CD4-positive, alpha-beta T cell (primary cell): ENCODE measurements around the gene GRM5. TPM values are rescaled to one million over a fixed set of nuclear protein-coding genes. Genes with fewer than 3 reads are reported as not detected.

Source experiments
- ATAC-seq: fragments of 200-7000 bp; cut with Tn5 transposase; one replicate; pipeline ENCODE4 v1.10.0; 2022; ENCODE audit warnings: mild to moderate bottlenecking; ENCODE audit not compliant: poor library complexity
- CTCF ChIA-PET: fragments of 350-600 bp; sonication (Branson Sonifier 250); formaldehyde crosslinking; loops from one replicate; lab custom pipeline; 2021; ENCODE audit warnings: antibody characterized with exemption, inconsistent platforms; lab: Charles Lee
- POLR2A ChIA-PET: fragments of 350-600 bp; sonication (Branson Sonifier 250); formaldehyde crosslinking; loops from one replicate; lab custom pipeline; 2021; ENCODE audit warnings: antibody characterized with exemption, inconsistent platforms; lab: Charles Lee
- DNase-seq, 14 experiments: peaks; one replicate each; pipeline ENCODE4 v3.0.0-alpha.2; 2013 to 2020; ENCODE audit warnings: mixed read lengths in 2 of 14
- H3K27ac ChIP-seq, 2 donors: one replicate each; pipeline versions ENCODE4 v1.5.1 to v1.7.0; 2013; ENCODE audit warnings: low read length in 2 of 2, low read depth in 1 of 2, mild to moderate bottlenecking in 1 of 2
- H3K27me3 ChIP-seq, 2 experiments: 1 replicate in 1 of 2; 2 replicates in 1 of 2; pipeline versions ENCODE4 v1.6.1 to v1.7.0; 2013; ENCODE audit warnings: low read length in 2 of 2, control low read depth in 1 of 2, mild to moderate bottlenecking in 1 of 2, moderate library complexity in 1 of 2; ENCODE audit not compliant: insufficient read depth in 2 of 2, control insufficient read depth in 1 of 2
- H3K36me3 ChIP-seq: one replicate; pipeline ENCODE4 v1.6.1; 2013; ENCODE audit warnings: low read length, control low read depth; ENCODE audit not compliant: insufficient read depth
- H3K4me1 ChIP-seq: one replicate; pipeline ENCODE4 v1.6.1; 2013; ENCODE audit warnings: low read length, control low read depth; ENCODE audit not compliant: insufficient read depth
- H3K4me3 ChIP-seq: one replicate; pipeline ENCODE4 v1.5.1; 2013; ENCODE audit warnings: mild to moderate bottlenecking, low read length, moderate library complexity
- H3K9me3 ChIP-seq, 2 experiments: 1 replicate in 1 of 2; 2 replicates in 1 of 2; pipeline versions ENCODE4 v1.6.1 to v1.7.0; 2013; ENCODE audit warnings: low read length in 2 of 2, mild to moderate bottlenecking in 2 of 2, control low read depth in 1 of 2, moderate library complexity in 1 of 2; ENCODE audit not compliant: control insufficient read depth in 1 of 2, insufficient read depth in 1 of 2
- H3K27ac Mint-ChIP-seq: one replicate; pipeline ENCODE4 v1.8.0; 2020; ENCODE audit warnings: mixed read lengths
- H3K27me3 Mint-ChIP-seq: one replicate; pipeline ENCODE4 v1.8.0; 2021; ENCODE audit warnings: mixed read lengths
- H3K36me3 Mint-ChIP-seq: one replicate; pipeline ENCODE4 v1.8.0; 2021; ENCODE audit warnings: low read depth, mixed read lengths
- H3K4me1 Mint-ChIP-seq: one replicate; pipeline ENCODE4 v1.8.0; 2021; ENCODE audit warnings: low read depth, mixed read lengths
- H3K4me3 Mint-ChIP-seq: one replicate; pipeline ENCODE4 v1.8.0; 2020; ENCODE audit warnings: mild to moderate bottlenecking, mixed read lengths
- H3K9me3 Mint-ChIP-seq: one replicate; pipeline ENCODE4 v1.8.0; 2020; ENCODE audit warnings: mixed read lengths
- CTCF ChIP-seq: fragments of 200-600 bp; IDR thresholded peaks from one replicate; pipeline ENCODE4 v1.8.0; 2022; ENCODE audit warnings: antibody characterized with exemption, mild to moderate bottlenecking
- intact Hi-C, 2 experiments: fragments of 100-400 bp; cut with DNase I in 1 of 2; cut with micrococcal nuclease in 1 of 2; formaldehyde crosslinking; loops; one replicate each; pipeline versions ENCODE4 v1.15.1 to v1.9.0; 2023 to 2025; cut with DNase I, micrococcal nuclease
- total RNA-seq, 174 experiments: library from RNA in 2 of 174; stranded (reverse) in 2 of 174; gene quantifications; one replicate each; pipeline ENCODE4 v1.2.3 and lab custom pipeline; 2021 to 2026

Gene GRM5
- total RNA-seq, 2 experiments from 2014 or later = not detected

- Mint-ChIP-seq H3K27ac (no peak overlapping the region), H3K4me3 (no peak overlapping the region), H3K27me3 (no peaks in the 10 kb centered on the region), H3K36me3 (no peaks in the 10 kb centered on the region), H3K9me3 (peaks cover 3% of the 10 kb centered on the region), H3K4me1 (no peaks in the 10 kb centered on the region)
- H3K9me3 ChIP-seq = no peaks in the 10 kb centered on the region
- intact Hi-C loops = no loop called here
- ATAC-seq = no peak
- ChIA-PET POLR2A (no interaction called here), CTCF (no interaction called here)
- no peak for DNase-seq
- no peak for TF ChIP-seq CTCF
- H3K4me3 ChIP-seq = no peak overlapping the region
- no peaks in the 10 kb centered on the region for H3K36me3 ChIP-seq
- H3K4me1 ChIP-seq = no peaks in the 10 kb centered on the region
- no peak overlapping the region for H3K27ac ChIP-seq
- H3K27me3 ChIP-seq = no peaks in the 10 kb centered on the region
Observed at GRCh38 chr11:88491674-88492073, 574.1 kb downstream of the GRM5 start.

- H3K9me3 Mint-ChIP-seq = peaks cover 3% of the 10 kb centered on the region
- H3K27me3 Mint-ChIP-seq = no peaks in the 10 kb centered on the region
Observed at GRCh38 chr11:88489030-88489429, 576.8 kb downstream of the GRM5 start.

GRCh38 chr11:88487646-88488045 is 578.1 kb downstream of the GRM5 start:
- Mint-ChIP-seq H3K27me3 (no peaks in the 10 kb centered on the region), H3K27ac (no peak overlapping the region), H3K4me1 (peaks cover 4% of the 10 kb centered on the region), H3K9me3 (peaks cover 3% of the 10 kb centered on the region), H3K4me3 (no peak overlapping the region), H3K36me3 (no peaks in the 10 kb centered on the region)
- Histone ChIP-seq H3K4me1 (no peaks in the 10 kb centered on the region), H3K27me3 (no peaks in the 10 kb centered on the region), H3K27ac (no peak overlapping the region), H3K4me3 (no peak overlapping the region), H3K36me3 (no peaks in the 10 kb centered on the region), H3K9me3 (no peaks in the 10 kb centered on the region)
- intact Hi-C loops = no loop called here
- TF ChIP-seq CTCF = no peak
- ATAC-seq (no peak), DNase-seq (no peak)
- ChIA-PET POLR2A (interaction anchor here (0.8 kb wide), 1 partner anchor 9 kb away, joined by 3 read pairs; no protein-coding TSS in a partner anchor), CTCF (no interaction called here)

More at GRCh38 chr11:88489030-88489429, 576.8 kb downstream of the GRM5 start:
- no peaks in the 10 kb centered on the region for H3K27me3 ChIP-seq
- DNase-seq (no peak), ATAC-seq (no peak)
- H3K27ac Mint-ChIP-seq = no peak overlapping the region
- ChIA-PET POLR2A (no interaction called here), CTCF (no interaction called here)
- H3K9me3 ChIP-seq = no peaks in the 10 kb centered on the region
- H3K36me3 ChIP-seq = no peaks in the 10 kb centered on the region
- intact Hi-C loops = no loop called here
- H3K36me3 Mint-ChIP-seq = no peaks in the 10 kb centered on the region
- no peaks in the 10 kb centered on the region for H3K4me1 ChIP-seq
- H3K27ac ChIP-seq = no peak overlapping the region
- peaks cover 4% of the 10 kb centered on the region for H3K4me1 Mint-ChIP-seq
- no peak overlapping the region for H3K4me3 ChIP-seq
- H3K4me3 Mint-ChIP-seq = no peak overlapping the region
- no peak for TF ChIP-seq CTCF
